Spleen (tissue), 11 donors: ENCODE data around the gene IL1RAPL1. TPM values are rescaled to one million over a fixed set of nuclear protein-coding genes. Genes with fewer than 3 reads are reported as not detected.

ENCODE experiments used
- DNase-seq: peaks from one replicate; pipeline ENCODE4 v3.0.0-alpha.2; 2020
- H3K27ac ChIP-seq, 8 donors: fragments of 200-600 bp; sonication (generic) in 7 of 8; 1 replicate in 4 of 8; 2 replicates in 4 of 8; pipeline versions ENCODE4 v1.5.0 to v1.8.0; 2016 to 2021; ENCODE audit warnings: inconsistent platforms in 4 of 8, mild to moderate bottlenecking in 4 of 8, moderate library complexity in 1 of 8
- H3K27me3 ChIP-seq, 7 donors: fragments of 200-600 bp; sonication (generic) in 6 of 7; replicated peaks in 1 of 7; 1 replicate in 4 of 7; 2 replicates in 3 of 7; pipeline versions ENCODE4 v1.5.0 to v1.8.0; 2016 to 2021; ENCODE audit warnings: inconsistent platforms in 3 of 7, mild to moderate bottlenecking in 1 of 7
- H3K36me3 ChIP-seq, 6 donors: fragments of 200-600 bp; sonication (generic) in 5 of 6; 1 replicate in 4 of 6; 2 replicates in 2 of 6; pipeline versions ENCODE4 v1.5.0 to v1.8.0; 2016 to 2021; ENCODE audit warnings: inconsistent platforms in 2 of 6
- H3K4me1 ChIP-seq, 6 donors: fragments of 200-600 bp; sonication (generic) in 5 of 6; 1 replicate in 3 of 6; 2 replicates in 3 of 6; pipeline versions ENCODE4 v1.5.0 to v1.8.0; 2016 to 2021; ENCODE audit warnings: inconsistent platforms in 3 of 6
- H3K4me3 ChIP-seq, 8 donors: fragments of 200-600 bp; sonication (generic) in 7 of 8; 1 replicate in 4 of 8; 2 replicates in 4 of 8; pipeline versions ENCODE4 v1.5.0 to v1.8.0; 2016 to 2021; ENCODE audit warnings: inconsistent platforms in 4 of 8, mild to moderate bottlenecking in 4 of 8, moderate library complexity in 2 of 8
- H3K9me3 ChIP-seq, 8 donors: fragments of 200-600 bp; sonication (generic) in 7 of 8; 1 replicate in 4 of 8; 2 replicates in 4 of 8; pipeline versions ENCODE4 v1.5.0 to v1.8.0; 2016 to 2021; ENCODE audit warnings: inconsistent platforms in 4 of 8
- POLR2A ChIP-seq, 3 donors: fragments of 450-650 bp; IDR thresholded peaks; one replicate each; pipeline ENCODE4 v1.5.1; 2017; ENCODE audit warnings: antibody characterized with exemption in 3 of 3, mild to moderate bottlenecking in 1 of 3
- POLR2AphosphoS5 ChIP-seq, 3 donors: sonication (generic); formaldehyde crosslinking; IDR thresholded peaks; one replicate each; pipeline ENCODE4 v1.5.1; 2017; ENCODE audit warnings: antibody characterized with exemption in 3 of 3
- WGBS, 5 donors: extraction: QIAGEN DNeasy Blood & Tissue Kit in 3 of 5; methylation state at CpG; one replicate each; pipeline versions ENCODE4 v1.1.5 to v1.1.7; 2013 to 2018; 5-methylcytosine and 5-hydroxymethylcytosine counted together
- intact Hi-C: fragments of 100-400 bp; cut with DNase I; formaldehyde crosslinking; loops from one replicate; pipeline ENCODE4 v1.15.0; 2023; ENCODE audit warnings: low total_unique reads
- polyA plus RNA-seq, 3 donors: library from polyadenylated mRNA; stranded (reverse); fragments of 200-250 nt; gene quantifications; one replicate each; pipeline ENCODE4 v1.2.1, GENCODE V29; 2013
- total RNA-seq, 7 donors: library from RNA; depleted of rRNA in 3 of 7; stranded (reverse); fragments of >200 nt in 3 of 7; fragmentation: NEBNext Ultra II Directional in 4 of 7; extraction: Animal tissue kit (Norgen Biotek cat#: 25700) in 4 of 7; gene quantifications; one replicate each; pipeline versions ENCODE4 v1.1.0 to v1.2.1, GENCODE V29; 2016 to 2021
- TF ChIP-seq, protein P1 (sequence below), 11 experiments: fragments of 200-600 bp in 7 of 11; fragments of 450-650 bp in 4 of 11; sonication (generic) in 4 of 11; IDR thresholded peaks in 8 of 11; conservative IDR thresholded peaks in 3 of 11; 1 replicate in 7 of 11; 2 replicates in 4 of 11; pipeline versions ENCODE4 v1.4.0 to v1.8.0; 2016 to 2021; ENCODE audit warnings: antibody characterized with exemption in 11 of 11, inconsistent platforms in 4 of 11, mild to moderate bottlenecking in 1 of 11
- donor health status: healthy with polysubstance abuse.
- donor health status: DM: no; HTN: no; CAD: no; lungs with moderate emphysema.
- donor health status: DM: no; HTN: no; CAD: no.
- donor health status: Bipolar disorder and iron deficiency.
- donor health status: healthy.
- donor health status: DM: no; HTN: no; CAD: no.
- donor health status: DM: yes; HTN: yes; CAD: no.

IL1RAPL1 gene
- total and polyA plus RNA-seq, 10 donors, result 0.03 to 0.19 TPM; not detected in 8

DNA sequence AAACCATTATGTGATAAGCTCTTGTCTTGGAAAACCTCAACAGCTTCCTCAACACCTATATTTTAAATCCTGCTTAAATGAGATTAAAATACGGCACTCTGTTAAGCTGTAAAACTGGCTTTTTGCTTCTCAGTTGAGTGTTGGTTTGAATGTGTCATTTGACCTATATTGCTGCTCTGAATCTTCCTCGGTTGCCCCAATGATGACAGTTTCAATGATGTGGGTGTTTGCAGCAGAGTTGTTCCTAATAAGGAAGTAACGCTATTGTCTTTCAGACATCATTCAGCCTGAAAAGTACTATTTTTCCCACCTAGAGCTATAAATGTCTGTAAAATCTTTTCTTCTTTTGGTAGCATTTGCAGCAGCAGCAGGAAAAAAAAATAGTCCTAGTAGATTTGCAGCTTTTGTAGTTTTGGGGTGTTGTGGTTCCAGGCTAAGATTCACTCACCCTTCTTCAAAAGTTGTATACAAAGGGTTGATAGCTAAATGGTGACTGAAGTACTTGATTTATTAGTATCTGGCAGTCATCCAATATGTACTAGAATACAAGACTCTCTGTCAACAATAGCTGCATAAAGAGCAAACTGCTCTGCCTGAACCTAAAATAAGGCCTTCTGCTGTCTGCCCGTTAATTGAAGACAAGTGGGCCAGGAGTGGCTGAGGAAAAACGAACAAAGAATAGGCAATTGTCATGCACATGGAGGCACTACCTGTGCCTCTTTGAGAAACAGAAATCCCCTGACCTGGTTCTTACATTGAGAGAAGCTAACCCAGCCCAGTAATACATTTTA lies 333.1 kb downstream of the IL1RAPL1 start:
- H3K27me3 ChIP-seq, result no peaks in the 10 kb centered on the region
- H3K4me1 ChIP-seq, result no peaks in the 10 kb centered on the region
- H3K4me3 ChIP-seq, result no peak overlapping the region
- TF ChIP-seq POLR2A (IDR thresholded peaks at IDR 0.05), result no peak
- TF ChIP-seq, protein P1, sequence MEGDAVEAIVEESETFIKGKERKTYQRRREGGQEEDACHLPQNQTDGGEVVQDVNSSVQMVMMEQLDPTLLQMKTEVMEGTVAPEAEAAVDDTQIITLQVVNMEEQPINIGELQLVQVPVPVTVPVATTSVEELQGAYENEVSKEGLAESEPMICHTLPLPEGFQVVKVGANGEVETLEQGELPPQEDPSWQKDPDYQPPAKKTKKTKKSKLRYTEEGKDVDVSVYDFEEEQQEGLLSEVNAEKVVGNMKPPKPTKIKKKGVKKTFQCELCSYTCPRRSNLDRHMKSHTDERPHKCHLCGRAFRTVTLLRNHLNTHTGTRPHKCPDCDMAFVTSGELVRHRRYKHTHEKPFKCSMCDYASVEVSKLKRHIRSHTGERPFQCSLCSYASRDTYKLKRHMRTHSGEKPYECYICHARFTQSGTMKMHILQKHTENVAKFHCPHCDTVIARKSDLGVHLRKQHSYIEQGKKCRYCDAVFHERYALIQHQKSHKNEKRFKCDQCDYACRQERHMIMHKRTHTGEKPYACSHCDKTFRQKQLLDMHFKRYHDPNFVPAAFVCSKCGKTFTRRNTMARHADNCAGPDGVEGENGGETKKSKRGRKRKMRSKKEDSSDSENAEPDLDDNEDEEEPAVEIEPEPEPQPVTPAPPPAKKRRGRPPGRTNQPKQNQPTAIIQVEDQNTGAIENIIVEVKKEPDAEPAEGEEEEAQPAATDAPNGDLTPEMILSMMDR (IDR thresholded peaks at IDR 0.05 in 8 of 11, conservative IDR thresholded peaks at IDR 0.05 in 3 of 11), result no peak
- TF ChIP-seq POLR2AphosphoS5 (IDR thresholded peaks at IDR 0.05), result no peak
- no peaks in the 10 kb centered on the region for H3K36me3 ChIP-seq
- no peak overlapping the region for H3K27ac ChIP-seq
- H3K9me3 ChIP-seq, result no peaks in the 10 kb centered on the region
- intact Hi-C loops, result no loop called here
- DNase-seq, result no peak
- 53 to 70% (median 55%) methylated on average over 5 of the region's 5 CpGs for WGBS, 5 donors

DNA sequence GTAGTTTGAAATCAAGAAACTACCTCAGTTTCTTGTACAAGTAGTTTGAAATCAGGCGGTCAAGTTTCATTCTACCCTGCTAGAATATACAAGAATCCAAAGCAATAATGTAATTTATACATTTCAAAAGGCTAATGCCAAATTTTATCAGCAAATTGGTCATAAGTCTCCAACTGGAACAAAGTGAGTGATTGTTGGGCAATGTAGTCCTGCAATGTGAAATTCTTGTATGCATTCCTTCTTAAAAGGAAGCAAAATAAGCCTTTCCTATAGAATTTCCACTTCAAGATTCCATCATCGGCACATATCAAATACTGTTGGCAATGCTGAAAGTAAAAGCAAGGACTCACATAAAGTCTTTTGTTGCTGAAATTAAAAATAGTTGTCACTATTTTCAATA lies 334.9 kb downstream of the IL1RAPL1 start:
- DNase-seq, result no peak
- Histone ChIP-seq H3K9me3 (no peaks in the 10 kb centered on the region), H3K36me3 (no peaks in the 10 kb centered on the region), H3K4me1 (no peaks in the 10 kb centered on the region), H3K4me3 (no peak overlapping the region), H3K27me3 (no peaks in the 10 kb centered on the region), H3K27ac (no peak overlapping the region)
- TF ChIP-seq POLR2A (IDR thresholded peaks at IDR 0.05) (no peak), POLR2AphosphoS5 (IDR thresholded peaks at IDR 0.05) (no peak)
- TF ChIP-seq, protein P1 (IDR thresholded peaks at IDR 0.05 in 8 of 11, conservative IDR thresholded peaks at IDR 0.05 in 3 of 11), result no peak
- intact Hi-C loops, result no loop called here
- WGBS, 5 donors, result 80 to 92% (median 88%) methylated on average over 2 of the region's 2 CpGs

DNA sequence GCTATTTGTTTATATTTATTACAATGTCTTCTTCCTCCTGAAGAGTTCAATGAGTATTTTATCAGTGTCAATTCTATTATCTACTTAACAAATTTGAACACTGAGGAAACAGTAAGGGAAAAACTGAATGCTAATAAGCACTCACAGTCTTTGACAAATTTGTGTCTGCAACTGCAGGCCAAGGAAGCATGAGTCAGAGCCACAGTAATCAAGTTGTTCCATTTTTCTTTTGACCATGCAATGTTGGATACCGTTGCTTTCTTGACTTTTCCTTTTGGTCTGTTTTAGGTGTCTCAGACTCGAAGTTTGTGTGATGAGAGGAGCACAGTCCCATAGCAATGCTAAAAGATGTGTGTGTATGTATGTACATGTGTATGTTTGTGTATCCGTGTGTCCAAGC lies 359.6 kb downstream of the IL1RAPL1 start:
- no peak for DNase-seq
- no peaks in the 10 kb centered on the region for H3K4me1 ChIP-seq
- H3K27me3 ChIP-seq, result no peaks in the 10 kb centered on the region
- H3K4me3 ChIP-seq, result no peak overlapping the region
- intact Hi-C loops, result no loop called here
- TF ChIP-seq POLR2A (IDR thresholded peaks at IDR 0.05) (no peak), POLR2AphosphoS5 (IDR thresholded peaks at IDR 0.05) (no peak)
- TF ChIP-seq, protein P1 (IDR thresholded peaks at IDR 0.05 in 8 of 11, conservative IDR thresholded peaks at IDR 0.05 in 3 of 11), result no peak
- H3K9me3 ChIP-seq, result peaks cover 0 to 7% (median 0%) of the 10 kb centered on the region in 8 donors
- WGBS, 5 donors, result 61 to 89% (median 64%) methylated on average over 3 of the region's 3 CpGs
- no peaks in the 10 kb centered on the region for H3K36me3 ChIP-seq
- H3K27ac ChIP-seq, result no peak overlapping the region

DNA sequence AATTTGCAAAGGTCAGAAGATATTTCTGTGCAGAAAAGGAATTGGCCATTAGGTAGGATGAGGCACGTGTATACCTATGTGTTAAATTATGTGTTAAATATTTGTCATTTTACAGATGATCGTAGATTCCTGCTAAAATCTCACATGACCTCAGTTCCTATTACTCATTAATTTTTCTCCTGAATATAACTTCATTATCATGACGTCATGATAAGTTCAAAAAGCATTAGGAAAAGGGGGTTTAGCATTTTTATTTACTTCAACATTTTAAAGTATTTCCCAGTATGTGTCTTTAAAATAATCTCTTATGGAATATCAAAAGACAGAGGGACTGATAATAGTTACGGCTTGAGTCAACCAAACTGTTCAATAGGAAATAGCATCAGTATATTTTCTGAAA lies 372.8 kb downstream of the IL1RAPL1 start:
- 60 to 80% (median 64%) methylated on average over 4 of the region's 4 CpGs for WGBS, 5 donors
- no peak overlapping the region for H3K4me3 ChIP-seq
- intact Hi-C loops, result no loop called here
- H3K36me3 ChIP-seq, result no peaks in the 10 kb centered on the region
- H3K27ac ChIP-seq, result no peak overlapping the region
- H3K4me1 ChIP-seq, result no peaks in the 10 kb centered on the region
- DNase-seq, result no peak
- TF ChIP-seq POLR2AphosphoS5 (IDR thresholded peaks at IDR 0.05) (no peak), POLR2A (IDR thresholded peaks at IDR 0.05) (no peak)
- TF ChIP-seq, protein P1 (IDR thresholded peaks at IDR 0.05 in 8 of 11, conservative IDR thresholded peaks at IDR 0.05 in 3 of 11), result no peak
- H3K9me3 ChIP-seq, result no peaks in the 10 kb centered on the region
- H3K27me3 ChIP-seq, result no peaks in the 10 kb centered on the region
